HCT116 (cell line): ENCODE measurements around the gene ARHGEF19. TPM values are rescaled to one million over a fixed set of nuclear protein-coding genes. Genes with fewer than 3 reads are reported as not detected.
A peak's percentile ranks its signal among the peaks of the same experiment; 100 is the strongest.
"Not testable (repeated sequence)": the region's sequence is repeated elsewhere in the genome, so short reads cannot be mapped to it uniquely, and the experiment has no call there.

Source experiments
- ATAC-seq: fragments of 200-7000 bp; cut with Tn5 transposase; 2 replicates; pipeline ENCODE4 v1.9.1; 2020; ENCODE audit warnings: mild to moderate bottlenecking, moderate library complexity
- BruUV-seq: library from RNA; stranded (reverse); fragments of 400-500 nt; replicated peaks from 2 replicates; lab custom pipeline; 2021; lab: Mats Ljungman, UMichigan
- CTCF ChIA-PET: fragments of 300-600 bp; sonication (Branson Sonifier 250); formaldehyde crosslinking; loops from one replicate; lab custom pipeline; 2021; ENCODE audit warnings: antibody characterized with exemption; lab: Charles Lee
- POLR2A ChIA-PET: fragments of 300-600, 350-600 bp; sonication (Branson Sonifier 250); formaldehyde crosslinking; loops from one replicate; lab custom pipeline; 2021; ENCODE audit warnings: antibody characterized with exemption; lab: Charles Lee
- RAD21 ChIA-PET, 2 experiments: fragments of 300-600 bp; sonication (Branson Sonifier 250); formaldehyde crosslinking; loops; one replicate each; lab custom pipeline; 2023; ENCODE audit warnings: low total read pairs in 2 of 2; ENCODE audit not compliant: uncharacterized antibody in 2 of 2, unreplicated experiment in 2 of 2, low non-redundant PET in 1 of 2; lab: Charles Lee
- DNase-seq: peaks from one replicate; pipeline ENCODE4 v3.0.0-alpha.2; 2010; ENCODE audit warnings: low read depth, low spot score
- H2AFZ ChIP-seq: fragments of 200-600 bp; shearing (Covaris generic), sonication (generic); 2 replicates; pipeline ENCODE4 v1.6.1; 2017; ENCODE audit warnings: low read depth, mixed run types, mixed read lengths, antibody characterized with exemption, low read length; ENCODE audit not compliant: poor library complexity, severe bottlenecking
- H3K27ac ChIP-seq: 2 replicates; pipeline ENCODE4 v1.5.1; 2012; ENCODE audit warnings: low read depth, low read length
- H3K27me3 ChIP-seq: fragments of 200-600 bp; sonication (generic); 2 replicates; pipeline ENCODE4 v1.6.1; 2016; ENCODE audit warnings: mixed run types, low read length, mixed read lengths; ENCODE audit not compliant: insufficient read depth
- H3K36me3 ChIP-seq, 2 experiments: fragments of 200-500 bp in 1 of 2; fragments of 200-600 bp in 1 of 2; sonication (Bioruptor generic) in 1 of 2; sonication (generic) in 1 of 2; 2 replicates each; pipeline versions ENCODE4 v1.5.1 to v1.6.1; 2014 to 2016; ENCODE audit warnings: low read length in 2 of 2, inconsistent platforms in 1 of 2, mixed read lengths in 1 of 2, mixed run types in 1 of 2; ENCODE audit not compliant: insufficient read depth in 2 of 2, control insufficient read depth in 1 of 2
- H3K4me1 ChIP-seq, 2 experiments: fragments of 200-600 bp in 1 of 2; sonication (generic) in 1 of 2; 2 replicates each; pipeline versions ENCODE4 v1.5.1 to v1.6.1; 2012 to 2017; ENCODE audit warnings: low read length in 2 of 2, inconsistent platforms in 1 of 2, mild to moderate bottlenecking in 1 of 2, mixed read lengths in 1 of 2, mixed run types in 1 of 2, moderate library complexity in 1 of 2; ENCODE audit not compliant: insufficient read depth in 2 of 2, control insufficient read depth in 1 of 2
- H3K4me2 ChIP-seq: fragments of 200-600 bp; sonication (generic); 2 replicates; pipeline ENCODE4 v1.6.1; 2017; ENCODE audit warnings: mixed run types, low read length, mixed read lengths
- H3K4me3 ChIP-seq, 2 experiments: fragments of 200-600 bp in 1 of 2; sonication (generic) in 1 of 2; replicated peaks in 1 of 2; 2 replicates each; pipeline ENCODE4 v1.5.1; 2011 to 2016; ENCODE audit warnings: low read length in 2 of 2, control low read depth in 1 of 2, low read depth in 1 of 2, mild to moderate bottlenecking in 1 of 2, mixed read lengths in 1 of 2, mixed run types in 1 of 2
- H3K79me2 ChIP-seq: fragments of 200-600 bp; sonication (generic); 2 replicates; pipeline ENCODE4 v1.6.1; 2017; ENCODE audit warnings: mild to moderate bottlenecking, mixed run types, low read length, moderate library complexity, mixed read lengths; ENCODE audit not compliant: insufficient read depth
- H3K9ac ChIP-seq: fragments of 200-600 bp; sonication (generic); 2 replicates; pipeline ENCODE4 v1.6.1; 2016; ENCODE audit warnings: low read length, mixed read lengths
- H3K9me2 ChIP-seq: fragments of 200-600 bp; sonication (generic), shearing (Covaris generic); 2 replicates; pipeline ENCODE4 v1.6.1; 2017; ENCODE audit warnings: mixed run types, mild to moderate bottlenecking, moderate library complexity; ENCODE audit not compliant: insufficient read depth
- H3K9me3 ChIP-seq, 2 experiments: fragments of 200-500 bp in 1 of 2; fragments of 200-600 bp in 1 of 2; sonication (Bioruptor generic) in 1 of 2; sonication (generic) in 1 of 2; 2 replicates each; pipeline ENCODE4 v1.6.1; 2014 to 2017; ENCODE audit warnings: low read length in 2 of 2, mixed read lengths in 2 of 2, inconsistent platforms in 1 of 2, low read depth in 1 of 2, mild to moderate bottlenecking in 1 of 2, mixed run types in 1 of 2, moderate library complexity in 1 of 2; ENCODE audit not compliant: control insufficient read depth in 1 of 2, insufficient read depth in 1 of 2
- H4K20me1 ChIP-seq: fragments of 200-600 bp; sonication (generic), shearing (Covaris generic); 2 replicates; pipeline ENCODE4 v1.6.1; 2017; ENCODE audit warnings: mixed run types, mild to moderate bottlenecking, moderate library complexity; ENCODE audit not compliant: insufficient read depth
- POLR2AphosphoS5 ChIP-seq: IDR thresholded peaks from 2 replicates; pipeline ENCODE4 v1.6.1; 2011; ENCODE audit warnings: mild to moderate bottlenecking, low read depth, low read length, moderate library complexity
- intact Hi-C: fragments of 100-400 bp; cut with micrococcal nuclease; formaldehyde crosslinking; loops from 2 replicates; pipeline ENCODE4 v1.10.0; 2022
- total RNA-seq: library from RNA; stranded (reverse); gene quantifications from one replicate; pipeline ENCODE4 v1.2.1, GENCODE V29; 2021; ENCODE audit not compliant: unreplicated experiment
- TF ChIP-seq, protein P1 (sequence below): IDR thresholded peaks from 2 replicates; pipeline ENCODE4 v1.6.1; 2012

The ARHGEF19 gene
- total RNA-seq, 1 experiment from 2014 or later: 59.7 TPM

DNA sequence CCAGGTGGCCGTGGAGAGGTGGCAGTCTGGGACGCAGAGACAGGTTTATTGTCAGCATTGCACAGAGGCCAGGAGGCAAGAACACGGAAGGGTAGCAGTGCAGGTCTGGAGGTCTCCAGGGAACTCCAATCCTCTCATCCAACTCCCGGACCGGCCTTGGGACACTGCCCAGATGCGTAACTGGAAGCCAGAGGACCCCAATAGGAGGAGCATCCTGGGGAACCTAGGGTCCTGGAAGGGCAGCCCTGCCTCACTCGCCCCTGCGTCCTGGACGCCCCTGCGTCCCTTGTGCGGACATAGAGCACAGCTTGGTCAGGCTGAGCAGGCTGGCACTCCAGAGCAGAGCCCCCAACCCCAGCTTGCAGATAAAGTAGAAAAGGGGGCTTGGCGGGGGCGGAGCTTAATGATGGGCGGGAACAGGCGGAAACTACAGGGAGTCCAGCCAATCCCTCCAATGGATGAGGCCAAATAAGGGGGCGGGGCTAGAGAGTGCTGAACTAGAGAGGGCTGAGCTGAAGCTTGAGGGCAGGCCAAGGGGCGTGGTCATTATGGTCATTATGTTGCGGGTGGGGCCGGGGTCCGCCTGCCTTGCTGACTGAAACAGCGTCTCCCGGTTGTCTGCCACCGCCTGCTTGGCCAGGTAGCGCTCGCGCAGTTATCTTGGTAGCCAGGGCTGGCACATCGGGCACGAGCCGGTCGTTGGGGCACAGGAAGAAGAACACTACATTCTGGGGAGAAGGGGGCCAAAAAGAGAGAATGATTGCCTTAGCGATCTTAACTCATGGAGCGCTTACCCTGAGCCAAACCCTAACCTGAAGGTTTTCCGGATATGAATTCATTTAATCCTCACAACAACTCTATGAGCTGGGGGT, 3.7 kb upstream of the ARHGEF19 start:
- ChIA-PET CTCF (interaction anchor here (0.9 to 2.2 kb wide), 3 partner anchors 21 to 137 kb away, joined by 3 to 12 read pairs (median 5); partner anchors contain the start of gene CPLANE2), POLR2A (interaction anchor here (1.1 to 2.3 kb wide), 3 partner anchors 8 to 70 kb away, joined by 3 to 34 read pairs (median 5); no protein-coding TSS in a partner anchor)
- intact Hi-C loops: loop anchor here (1.0 to 2.0 kb wide), 3 partner anchors 10 to 71 kb away; partner anchors contain the start of gene CPLANE2
- TF ChIP-seq, protein P1, sequence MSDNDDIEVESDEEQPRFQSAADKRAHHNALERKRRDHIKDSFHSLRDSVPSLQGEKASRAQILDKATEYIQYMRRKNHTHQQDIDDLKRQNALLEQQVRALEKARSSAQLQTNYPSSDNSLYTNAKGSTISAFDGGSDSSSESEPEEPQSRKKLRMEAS: no peak
- TF ChIP-seq POLR2AphosphoS5: peak; percentile 45
- TF ChIP-seq, all 23 proteins: peak for 1
- RAD21 ChIA-PET: interaction anchor here (1.0 to 1.1 kb wide), 3 partner anchors 8 to 138 kb away, joined by 3 to 10 read pairs (median 3); no protein-coding TSS in a partner anchor
- Histone ChIP-seq H3K27me3 (no peaks in the 10 kb centered on the region), H4K20me1 (no peaks in the 10 kb centered on the region), H3K9me2 (no peaks in the 10 kb centered on the region), H3K4me1 (peaks cover 35 to 58% of the 10 kb centered on the region in 2 experiments), H3K4me3 (peak overlapping the region; percentile 56 to 62), H3K79me2 (no peaks in the 10 kb centered on the region), H3K9ac (peak overlapping the region; percentile 59), H2AFZ (peak overlapping the region; percentile 37), H3K27ac (peak overlapping the region; percentile 21; the same call in 1 of the 2 replicates), H3K36me3 (no peaks in the 10 kb centered on the region), H3K4me2 (peak overlapping the region; percentile 91), H3K9me3 (no peaks in the 10 kb centered on the region)
- no TSS peak for BruUV-seq
- peak; percentile 90 for DNase-seq
- peak; percentile 63 for ATAC-seq

DNA sequence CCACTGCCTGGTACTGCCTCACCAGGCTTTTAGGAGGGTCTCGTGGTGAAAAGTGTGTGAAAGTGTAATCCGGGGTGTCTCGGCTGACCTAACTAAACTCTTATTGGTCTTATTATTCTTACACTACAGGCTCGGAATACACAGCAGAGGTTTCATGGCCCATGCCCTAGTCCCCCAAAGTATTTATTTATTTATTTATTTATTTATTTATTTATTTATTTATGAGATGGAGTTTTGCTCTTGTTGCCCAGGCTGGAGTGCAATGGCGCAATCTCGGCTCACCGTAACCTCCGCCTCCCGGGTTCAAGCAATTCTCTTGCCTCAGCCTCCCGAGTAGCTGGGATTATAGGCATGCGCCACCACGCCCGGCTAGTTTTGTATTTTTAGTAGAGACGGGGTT, 2.8 kb upstream of the ARHGEF19 start:
- H3K4me2 ChIP-seq, H3K9ac ChIP-seq, H3K79me2 ChIP-seq, BruUV-seq, H3K27me3 ChIP-seq, H3K36me3 ChIP-seq, H4K20me1 ChIP-seq, POLR2A ChIA-PET, DNase-seq, ATAC-seq, H3K27ac ChIP-seq, RAD21 ChIA-PET, H3K9me2 ChIP-seq, intact Hi-C loops, H3K4me3 ChIP-seq, H2AFZ ChIP-seq, H3K9me3 ChIP-seq: not testable (repeated sequence)
- peaks cover 35 to 62% of the 10 kb centered on the region in 2 experiments for H3K4me1 ChIP-seq
- CTCF ChIA-PET: interaction anchor here (1.4 kb wide), 1 partner anchor 22 kb away, joined by 5 read pairs; the partner anchor contains the start of gene CPLANE2

DNA sequence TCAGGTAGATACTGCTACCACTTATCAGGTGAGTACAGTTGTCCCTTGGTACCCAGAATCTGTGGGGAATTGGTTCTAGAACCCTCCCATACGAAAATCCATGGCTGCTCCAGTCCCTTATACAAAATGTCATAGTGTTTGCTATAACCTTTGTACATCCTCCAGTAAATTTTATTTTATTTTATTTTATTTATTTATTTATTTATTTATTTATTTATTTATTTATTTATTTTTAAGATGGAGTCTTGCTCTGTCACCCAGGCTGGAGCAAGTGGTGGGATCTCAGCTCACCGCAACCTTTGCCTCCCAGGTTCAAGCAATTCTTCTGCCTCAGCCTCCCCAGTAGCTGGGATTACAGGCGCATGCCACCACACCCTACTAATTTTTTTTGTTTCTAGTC, 1.1 kb upstream of the ARHGEF19 start:
- ATAC-seq, H3K27me3 ChIP-seq, H3K9me3 ChIP-seq, H3K79me2 ChIP-seq, POLR2A ChIA-PET, H2AFZ ChIP-seq, H3K9me2 ChIP-seq, H3K9ac ChIP-seq, H3K27ac ChIP-seq, H3K4me3 ChIP-seq, H4K20me1 ChIP-seq, BruUV-seq, H3K36me3 ChIP-seq, intact Hi-C loops, RAD21 ChIA-PET, DNase-seq: not testable (repeated sequence)
- CTCF ChIA-PET: interaction anchor here (1.0 kb wide), 1 partner anchor 131 kb away, joined by 5 read pairs; no protein-coding TSS in a partner anchor
- Histone ChIP-seq H3K4me2 (peak overlapping the region; percentile 95; the same call in 1 of the 2 replicates), H3K4me1 (peaks cover 40 to 77% of the 10 kb centered on the region in 2 experiments)
